Colonic mucosa (tissue), 4 donors: Measurements from ENCODE around the gene SLX4IP. TPM values are rescaled to one million over a fixed set of nuclear protein-coding genes. Genes with fewer than 3 reads are reported as not detected.
A peak's percentile ranks its signal among the peaks of the same experiment; 100 is the strongest.

ENCODE experiments used
- DNase-seq: peaks from one replicate; pipeline ENCODE4 v3.0.0-alpha.2; 2020
- H3K27ac ChIP-seq: fragments of 200-600 bp; one replicate; pipeline ENCODE4 v1.8.0; 2021
- H3K27me3 ChIP-seq: fragments of 200-600 bp; one replicate; pipeline ENCODE4 v1.8.0; 2021
- H3K36me3 ChIP-seq: fragments of 200-600 bp; one replicate; pipeline ENCODE4 v1.8.0; 2021
- H3K4me1 ChIP-seq: fragments of 200-600 bp; one replicate; pipeline ENCODE4 v1.8.0; 2021; ENCODE audit warnings: mild to moderate bottlenecking
- H3K4me3 ChIP-seq: fragments of 200-600 bp; one replicate; pipeline ENCODE4 v1.8.0; 2021
- H3K9ac ChIP-seq, 2 donors: one replicate each; pipeline ENCODE4 v1.7.0; 2013; ENCODE audit warnings: control low read depth in 2 of 2, low read depth in 2 of 2, low read length in 2 of 2
- H3K9me3 ChIP-seq: fragments of 200-600 bp; one replicate; pipeline ENCODE4 v1.8.0; 2021
- CTCF ChIP-seq: fragments of 200-600 bp; IDR thresholded peaks from one replicate; pipeline ENCODE4 v1.8.0; 2022; ENCODE audit warnings: antibody characterized with exemption, mild to moderate bottlenecking
- intact Hi-C: fragments of 100-400 bp; cut with DNase I; formaldehyde crosslinking; loops from one replicate; pipeline ENCODE4 v1.14.1; 2022
- total RNA-seq, 2 donors: library from RNA; stranded (reverse); fragmentation: NEBNext Ultra II Directional in 1 of 2; extraction: Animal tissue kit (Norgen Biotek cat#: 25700) in 1 of 2; gene quantifications; one replicate each; pipeline ENCODE4 v1.2.1, GENCODE V29; 2021
- donor health status: healthy.
- donor health status: DM: no; HTN: no; CAD: no.
- donor health status: DM: no; HTN: no; CAD: no.

SLX4IP gene
- total RNA-seq, 2 donors from 2014 or later, result 5.0 to 8.8 TPM

- no peaks in the 10 kb centered on the region for H3K36me3 ChIP-seq
- no peak overlapping the region for H3K27ac ChIP-seq
- DNase-seq, result no peak
- H3K27me3 ChIP-seq, result no peaks in the 10 kb centered on the region
- H3K4me3 ChIP-seq, result no peak overlapping the region
- no peak overlapping the region for H3K9ac ChIP-seq
- TF ChIP-seq CTCF, result no peak
- H3K4me1 ChIP-seq, result no peaks in the 10 kb centered on the region
- intact Hi-C loops, result no loop called here
- no peaks in the 10 kb centered on the region for H3K9me3 ChIP-seq
Measured at GRCh38 chr20:10604865-10605440, 169.8 kb downstream of the SLX4IP start.

- H3K27ac ChIP-seq, result no peak overlapping the region
Measured at GRCh38 chr20:10605547-10606195, 170.6 kb downstream of the SLX4IP start.

GRCh38 chr20:10609276-10609675 is 174.2 kb downstream of the SLX4IP start:
- no peaks in the 10 kb centered on the region for H3K4me1 ChIP-seq
- DNase-seq, result peak; percentile 42
- no peak overlapping the region for H3K4me3 ChIP-seq
- no peak overlapping the region for H3K27ac ChIP-seq
- no peaks in the 10 kb centered on the region for H3K27me3 ChIP-seq
- H3K9me3 ChIP-seq, result no peaks in the 10 kb centered on the region
- TF ChIP-seq CTCF, result no peak
- no peak overlapping the region for H3K9ac ChIP-seq
- intact Hi-C loops, result no loop called here
- H3K36me3 ChIP-seq, result no peaks in the 10 kb centered on the region

More at GRCh38 chr20:10605547-10606195, 170.6 kb downstream of the SLX4IP start:
- DNase-seq, result no peak
- intact Hi-C loops, result no loop called here
- Histone ChIP-seq H3K4me3 (no peak overlapping the region), H3K36me3 (no peaks in the 10 kb centered on the region), H3K27me3 (no peaks in the 10 kb centered on the region), H3K9me3 (no peaks in the 10 kb centered on the region), H3K9ac (no peak overlapping the region), H3K4me1 (no peaks in the 10 kb centered on the region)
- no peak for TF ChIP-seq CTCF

GRCh38 chr20:10609770-10610169 is 174.7 kb downstream of the SLX4IP start:
- H3K27me3 ChIP-seq, result no peaks in the 10 kb centered on the region
- no peak for TF ChIP-seq CTCF
- DNase-seq, result no peak
- intact Hi-C loops, result no loop called here
- H3K9ac ChIP-seq, result no peak overlapping the region
- no peak overlapping the region for H3K4me3 ChIP-seq
- H3K36me3 ChIP-seq, result no peaks in the 10 kb centered on the region
- H3K4me1 ChIP-seq, result no peaks in the 10 kb centered on the region
- H3K27ac ChIP-seq, result no peak overlapping the region
- H3K9me3 ChIP-seq, result no peaks in the 10 kb centered on the region

- H3K9me3 ChIP-seq, result no peaks in the 10 kb centered on the region
- H3K27me3 ChIP-seq, result no peaks in the 10 kb centered on the region
- no peak overlapping the region for H3K9ac ChIP-seq
- no peak overlapping the region for H3K4me3 ChIP-seq
- no peaks in the 10 kb centered on the region for H3K36me3 ChIP-seq
- intact Hi-C loops, result no loop called here
- TF ChIP-seq CTCF, result no peak
- DNase-seq, result no peak
- no peak overlapping the region for H3K27ac ChIP-seq
- no peaks in the 10 kb centered on the region for H3K4me1 ChIP-seq
Measured at GRCh38 chr20:10610251-10610650, 175.1 kb downstream of the SLX4IP start.
